NT2/D1 (cell line): Measurements from ENCODE around the gene ZNF670.

Source experiments
- SUZ12 ChIP-seq: IDR thresholded peaks from 2 replicates; pipeline ENCODE4 v1.6.1; 2011; ENCODE audit not compliant: insufficient read length, insufficient read depth; ENCODE audit errors: extremely low read depth
- YY1 ChIP-seq: IDR thresholded peaks from 2 replicates; pipeline ENCODE4 v1.6.1; 2011; ENCODE audit not compliant: insufficient read length, insufficient read depth
- ZNF274 ChIP-seq: IDR thresholded peaks from 2 replicates; pipeline ENCODE4 v1.6.1; 2011; ENCODE audit warnings: mild to moderate bottlenecking, low read depth, low read length

DNA sequence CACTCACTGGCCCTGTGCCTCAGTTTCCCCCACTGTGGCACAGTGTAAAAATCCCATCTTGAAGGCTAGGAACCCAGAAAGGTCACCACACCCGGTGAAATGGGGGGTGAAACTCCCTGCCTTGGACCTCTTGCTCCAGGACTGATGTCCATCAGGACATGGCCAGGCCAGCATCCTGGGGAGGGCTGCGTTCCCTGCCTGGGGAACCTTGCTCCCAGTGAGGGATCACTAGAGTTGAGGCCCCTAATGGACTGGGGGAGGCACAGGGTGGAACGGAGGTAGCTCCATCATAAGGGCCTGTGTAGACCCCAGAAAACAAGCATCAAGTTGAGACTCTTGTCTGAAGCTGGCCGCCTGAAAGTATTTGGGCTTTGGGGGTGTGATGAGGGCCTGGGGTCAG, 10.4 kb upstream of the ZNF670 start:
- TF ChIP-seq ZNF274 = no peak
- TF ChIP-seq YY1 = no peak
- TF ChIP-seq SUZ12 = no peak
